IMR-90 (cell line): ENCODE results near the gene FBXW4. TPM values are rescaled to one million over a fixed set of nuclear protein-coding genes. Genes with fewer than 3 reads are reported as not detected.
A peak's percentile ranks its signal among the peaks of the same experiment; 100 is the strongest.

Experiments
- ATAC-seq: fragments of 200-7000 bp; cut with Tn5 transposase; 2 replicates; pipeline ENCODE4 v1.9.1; 2020; ENCODE audit warnings: low read depth, mild to moderate bottlenecking, moderate library complexity
- BruUV-seq: library from RNA; stranded (reverse); fragments of 400-500 nt; replicated peaks from 2 replicates; lab custom pipeline; 2021; lab: Mats Ljungman, UMichigan
- CTCF ChIA-PET: fragments of 300-600 bp; formaldehyde crosslinking; extraction: SDS; loops from one replicate; lab custom pipeline; 2021; ENCODE audit warnings: antibody characterized with exemption; lab: Yijun Ruan, JAX
- POLR2A ChIA-PET: fragments of 300-600 bp; sonication (Branson Sonifier 250); formaldehyde crosslinking; loops from one replicate; lab custom pipeline; 2022; ENCODE audit warnings: antibody characterized with exemption; ENCODE audit not compliant: unreplicated experiment; lab: Charles Lee
- DNase-seq: peaks from one replicate; pipeline ENCODE4 v3.0.0; 2013
- H2AFZ ChIP-seq: replicated peaks from 2 replicates; pipeline ENCODE3; 2013; ENCODE audit warnings: low read length, mild to moderate bottlenecking; ENCODE audit not compliant: poor library complexity
- H2AK5ac ChIP-seq: 2 replicates; pipeline ENCODE4 v1.6.1; 2013; ENCODE audit warnings: low read depth, low read length, inconsistent platforms
- H2AK9ac ChIP-seq: replicated peaks from 2 replicates; pipeline ENCODE3; 2013; ENCODE audit warnings: mild to moderate bottlenecking, low read depth, low read length, moderate library complexity; ENCODE audit not compliant: poor library complexity
- H2BK120ac ChIP-seq: 2 replicates; pipeline ENCODE4 v1.6.1; 2013; ENCODE audit warnings: low read depth, low read length, inconsistent platforms
- H2BK15ac ChIP-seq: 3 replicates; pipeline ENCODE4 v1.6.1; 2013; ENCODE audit warnings: low read depth, low read length, inconsistent platforms
- H2BK20ac ChIP-seq: 2 replicates; pipeline ENCODE4 v1.6.1; 2013; ENCODE audit warnings: low read depth, mild to moderate bottlenecking, inconsistent platforms, low read length, moderate library complexity
- H2BK5ac ChIP-seq: 2 replicates; pipeline ENCODE4 v1.6.1; 2013; ENCODE audit warnings: mild to moderate bottlenecking, low read depth, low read length, inconsistent platforms; ENCODE audit not compliant: poor library complexity, severe bottlenecking
- H3K14ac ChIP-seq: replicated peaks from 2 replicates; pipeline ENCODE4 v1.6.1; 2013; ENCODE audit warnings: low read depth, low read length, inconsistent platforms
- H3K18ac ChIP-seq: 2 replicates; pipeline ENCODE4 v1.6.1; 2013; ENCODE audit warnings: low read depth, low read length, control low read depth
- H3K23ac ChIP-seq: 2 replicates; pipeline ENCODE4 v1.6.1; 2013; ENCODE audit warnings: low read depth, low read length, inconsistent platforms
- H3K27ac ChIP-seq: 2 replicates; pipeline ENCODE4 v1.5.1; 2013; ENCODE audit warnings: mild to moderate bottlenecking, control low read depth, low read length; ENCODE audit not compliant: insufficient read depth
- H3K27me3 ChIP-seq: 2 replicates; pipeline ENCODE4 v1.6.1; 2013; ENCODE audit warnings: low read length; ENCODE audit not compliant: control insufficient read depth, insufficient read depth
- H3K36me3 ChIP-seq: 2 replicates; pipeline ENCODE4 v1.6.1; 2013; ENCODE audit warnings: low read length, mixed read lengths; ENCODE audit not compliant: control insufficient read depth, insufficient read depth
- H3K4ac ChIP-seq: 2 replicates; pipeline ENCODE4 v1.6.1; 2013; ENCODE audit warnings: low read depth, low read length, inconsistent platforms
- H3K4me1 ChIP-seq: 2 replicates; pipeline ENCODE4 v1.6.1; 2013; ENCODE audit warnings: low read length, mixed read lengths; ENCODE audit not compliant: control insufficient read depth, insufficient read depth
- H3K4me2 ChIP-seq: 2 replicates; pipeline ENCODE4 v1.6.1; 2013; ENCODE audit warnings: low read depth, mild to moderate bottlenecking, control low read depth, low read length, moderate library complexity
- H3K4me3 ChIP-seq: 2 replicates; pipeline ENCODE4 v1.5.1; 2013; ENCODE audit warnings: low read depth, mild to moderate bottlenecking, control low read depth, low read length, moderate library complexity; ENCODE audit not compliant: insufficient read depth
- H3K56ac ChIP-seq: 2 replicates; pipeline ENCODE4 v1.6.1; 2013; ENCODE audit warnings: low read length, inconsistent platforms; ENCODE audit not compliant: insufficient read depth; ENCODE audit errors: extremely low read depth
- H3K79me1 ChIP-seq, 2 experiments: 2 replicates each; pipeline ENCODE4 v1.6.1; 2013; ENCODE audit warnings: low read length in 2 of 2, inconsistent platforms in 1 of 2, low read depth in 1 of 2
- H3K9ac ChIP-seq: 2 replicates; pipeline ENCODE4 v1.6.1; 2013; ENCODE audit warnings: low read depth, low read length, control low read depth
- H3K9me1 ChIP-seq: 2 replicates; pipeline ENCODE4 v1.6.1; 2013; ENCODE audit warnings: low read length, inconsistent platforms; ENCODE audit not compliant: insufficient read depth
- H3K9me3 ChIP-seq: 2 replicates; pipeline ENCODE4 v1.6.1; 2013; ENCODE audit warnings: low read length; ENCODE audit not compliant: control insufficient read depth, insufficient read depth
- H4K20me1 ChIP-seq: 2 replicates; pipeline ENCODE4 v1.6.1; 2013; ENCODE audit warnings: low read length, inconsistent platforms; ENCODE audit not compliant: insufficient read depth
- H4K5ac ChIP-seq: 2 replicates; pipeline ENCODE4 v1.6.1; 2013; ENCODE audit warnings: mild to moderate bottlenecking, low read depth, low read length, control low read depth
- H4K8ac ChIP-seq, 2 experiments: 2 replicates each; pipeline ENCODE4 v1.6.1; 2013; ENCODE audit warnings: low read depth in 2 of 2, low read length in 2 of 2, control low read depth in 1 of 2, inconsistent platforms in 1 of 2
- H4K91ac ChIP-seq: 2 replicates; pipeline ENCODE4 v1.6.1; 2013; ENCODE audit warnings: low read depth, low read length, inconsistent platforms; ENCODE audit not compliant: insufficient read depth
- CEBPB ChIP-seq: IDR thresholded peaks from 2 replicates; pipeline ENCODE4 v1.6.1; 2012; ENCODE audit warnings: low read depth, low read length, improper control_type of control experiment
- CHD1 ChIP-seq: IDR thresholded peaks from 2 replicates; pipeline ENCODE4 v1.6.1; 2012; ENCODE audit warnings: low read depth, low read length, improper control_type of control experiment
- FOS ChIP-seq: fragments of 150-350 bp; IDR thresholded peaks from 2 replicates; pipeline ENCODE4 v1.6.1; 2016; ENCODE audit warnings: low read depth, low read length
- MAZ ChIP-seq: IDR thresholded peaks from 2 replicates; pipeline ENCODE4 v1.6.1; 2012; ENCODE audit warnings: low read depth, mild to moderate bottlenecking, low read length, improper control_type of control experiment, moderate library complexity, borderline replicate concordance
- WGBS, 2 experiments: methylation state at CpG; one replicate each; pipeline versions ENCODE4 v1.1.5 to v1.1.7; 2013; ENCODE audit warnings: missing lambda C conversion rate in 2 of 2; ENCODE audit not compliant: insufficient read length in 1 of 2; ENCODE audit errors: extremely low coverage in 2 of 2; 5-methylcytosine and 5-hydroxymethylcytosine counted together
- dilution Hi-C: fragments of 300-500 bp; cut with HindIII; formaldehyde crosslinking; loops from one replicate; pipeline ENCODE4 v1.14.3; 2018; ENCODE audit warnings: low sequenced_read_pairs; ENCODE audit not compliant: unreplicated experiment
- in situ Hi-C: fragments of 300-500 bp; cut with MboI; formaldehyde crosslinking; loops from 3 replicates; pipeline ENCODE4 v1.14.3; 2019; ENCODE audit warnings: low sequenced_read_pairs, inconsistent platforms, mixed read lengths
- intact Hi-C: fragments of 100-400 bp; cut with micrococcal nuclease; formaldehyde crosslinking; loops from 2 replicates; pipeline ENCODE4 v1.10.0; 2022
- polyA plus RNA-seq, 3 experiments: library from polyadenylated mRNA; depleted of rRNA; stranded (reverse); fragments of >200 nt; gene quantifications; 2 replicates each; pipeline ENCODE4 v1.2.3, GENCODE V29; 2012; ENCODE audit warnings: low replicate concordance in 1 of 3
- total RNA-seq: library from RNA; depleted of rRNA; stranded (reverse); fragments of >200 nt; gene quantifications from 2 replicates; pipeline ENCODE4 v1.2.3, GENCODE V29; 2012

Gene FBXW4
- total and polyA plus RNA-seq, 2 of the 4 experiments (the other 2 are of a cell fraction): 19.3 to 26.7 TPM

GRCh38 chr10:101614663-101615524 is 80.1 kb downstream of the FBXW4 start:
- intact Hi-C loops (no loop called here), dilution Hi-C loops (no loop called here), in situ Hi-C loops (no loop called here)
- Histone ChIP-seq H3K23ac (no peak overlapping the region), H3K27me3 (no peaks in the 10 kb centered on the region), H4K5ac (no peak overlapping the region), H3K4me1 (0 out of 2 replicates have a peak, but pooled peaks cover 3% of the 10 kb centered on the region), H3K36me3 (peaks cover 21% of the 10 kb centered on the region; the same call in 1 of the 2 replicates), H2BK20ac (no peak overlapping the region), H3K14ac (no peak overlapping the region), H3K4me3 (no peak overlapping the region), H2AK5ac (no peak overlapping the region), H3K56ac (0 out of 2 replicates have a peak overlapping the region, but pooled peaks have one; percentile 3), H4K8ac (no peak overlapping the region), H4K20me1 (no peaks in the 10 kb centered on the region), H2AFZ (no peak overlapping the region), H3K27ac (no peak overlapping the region), H3K9ac (no peak overlapping the region), H2BK15ac (no peak overlapping the region), H2BK120ac (no peak overlapping the region), H3K4ac (no peak overlapping the region), H2AK9ac (peak overlapping the region; percentile 40), H2BK5ac (no peak overlapping the region), H4K91ac (no peak overlapping the region), H3K79me1 (no peaks in the 10 kb centered on the region; a peak in 1 of 4 replicates), H3K9me1 (peaks cover 12% of the 10 kb centered on the region), H3K9me3 (no peaks in the 10 kb centered on the region), H3K18ac (no peak overlapping the region), H3K4me2 (no peak overlapping the region)
- TF ChIP-seq CHD1 (no peak), CEBPB (no peak), FOS (no peak), MAZ (no peak)
- CTCF ChIA-PET: no interaction called here
- ATAC-seq (no peak), DNase-seq (no peak)
- 33% methylated on average over 1 of the region's 13 CpGs; no CpG with 5 or more reads in 1 of the 2 experiments for WGBS, 2 experiments
- POLR2A ChIA-PET: no interaction called here
- no TSS peak for BruUV-seq
